GM21723 (cell line): ENCODE results near the gene DMBX1.

ENCODE experiments used
- ATAC-seq: cut with Tn5 transposase; IDR thresholded peaks from one replicate; pipeline ENCODE4 v1.9.1; 2021; ENCODE audit warnings: mild to moderate bottlenecking, moderate library complexity; ENCODE audit not compliant: unreplicated experiment

DMBX1 gene

DNA sequence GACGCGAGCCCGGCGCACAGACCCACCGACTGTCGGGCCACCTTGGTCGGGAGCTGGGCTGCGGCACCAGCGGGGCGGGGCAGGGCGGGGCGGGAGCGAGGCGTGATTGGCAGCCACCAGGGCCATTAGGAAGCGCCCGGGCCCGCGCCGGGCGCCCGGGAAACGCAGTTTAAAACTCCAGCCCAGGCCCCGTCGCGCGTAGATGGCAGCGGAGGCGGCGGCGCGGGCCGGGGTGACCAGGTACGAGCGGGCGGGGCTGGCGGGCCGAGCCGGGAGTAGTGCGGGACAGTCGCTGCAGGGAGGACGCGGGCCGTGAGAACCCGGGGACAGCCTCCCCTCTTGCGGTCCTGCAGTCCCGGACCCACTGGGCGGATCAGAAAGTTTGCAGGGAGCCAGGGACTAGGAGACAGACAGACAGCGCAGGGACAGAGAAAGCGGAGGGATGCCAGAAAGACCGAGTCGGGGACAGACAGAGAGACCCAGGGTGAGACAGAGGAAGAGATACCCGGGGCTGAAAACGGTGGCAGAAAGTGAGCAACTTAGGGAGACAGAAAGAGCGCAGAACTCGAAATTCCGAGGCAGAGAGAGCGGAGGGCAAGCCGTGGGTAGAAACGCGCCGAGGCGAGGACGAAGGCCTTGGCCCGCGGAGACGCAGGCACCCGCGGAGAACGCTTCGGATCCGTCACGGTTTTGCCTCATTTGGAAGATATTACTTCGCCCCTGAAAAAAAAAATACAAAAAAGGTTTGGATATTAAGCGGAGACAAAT lies at the start of gene DMBX1:
TSS of gene DMBX1 (plus strand) at position 199 of the 768 bp plus-strand sequence. CDS start 17,175 bp downstream, outside the sequence.
- no peak for ATAC-seq

DNA sequence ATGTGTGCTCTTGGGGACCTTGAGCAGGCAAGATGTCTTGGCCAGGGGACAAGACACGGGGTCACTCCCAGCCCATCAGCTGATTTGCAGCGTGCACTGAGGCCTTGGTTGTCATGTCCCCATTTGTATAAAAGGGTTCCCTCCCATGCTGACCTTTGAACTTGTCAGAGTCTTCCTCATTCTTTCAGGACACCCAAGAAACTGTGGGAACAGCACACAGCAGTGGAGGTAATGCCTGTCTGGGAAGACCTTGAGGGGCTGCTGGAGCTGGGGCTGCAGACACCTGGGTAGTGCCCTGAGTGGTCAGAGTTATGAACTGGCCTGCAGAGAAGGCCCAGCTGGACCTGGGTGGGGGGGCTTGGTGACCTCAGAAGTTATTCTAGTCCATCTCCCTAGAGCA lies 49.2 kb upstream of the DMBX1 start:
- ATAC-seq, result no peak

DNA sequence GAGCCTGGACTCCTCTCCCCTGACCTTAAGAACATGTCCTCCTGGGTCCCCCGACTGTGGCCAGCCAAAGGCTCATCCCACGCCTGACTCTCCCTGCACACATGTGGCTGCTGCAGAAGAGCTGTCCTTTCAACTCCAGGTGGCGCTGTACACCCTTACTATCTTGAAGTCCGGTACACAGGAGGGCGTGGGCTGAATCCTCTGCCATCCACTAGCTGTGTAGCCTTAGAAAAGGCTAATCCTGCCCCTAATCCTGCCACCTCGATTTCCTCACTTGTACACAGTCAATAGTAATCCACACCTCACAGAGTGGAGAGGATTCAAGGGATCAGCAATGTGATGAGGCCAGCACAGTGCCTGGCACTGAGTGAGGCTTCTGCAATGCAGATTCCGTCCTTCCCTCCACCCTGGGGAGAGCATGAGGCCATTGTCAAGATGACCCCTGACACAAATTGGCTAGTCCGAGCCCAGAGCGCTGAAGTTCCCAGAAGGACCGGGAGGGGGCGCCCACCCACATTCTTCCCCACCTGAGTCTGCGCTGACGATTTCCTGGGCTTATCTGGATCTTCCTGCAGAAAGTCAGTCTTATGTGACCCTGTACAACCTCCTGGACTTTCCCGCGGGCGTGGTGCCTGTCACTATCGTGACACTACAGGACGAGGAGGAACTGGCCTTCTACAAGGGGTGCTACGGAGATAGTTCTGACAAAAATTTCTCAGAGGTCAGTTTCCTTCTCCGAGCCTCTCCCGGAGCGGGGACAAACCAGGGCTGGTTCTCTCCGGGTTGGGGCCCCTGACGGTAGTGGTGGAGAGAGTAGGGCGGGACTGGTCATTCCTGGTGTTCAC lies 47.1 kb upstream of the DMBX1 start:
- ATAC-seq, result peak; percentile 71

DNA sequence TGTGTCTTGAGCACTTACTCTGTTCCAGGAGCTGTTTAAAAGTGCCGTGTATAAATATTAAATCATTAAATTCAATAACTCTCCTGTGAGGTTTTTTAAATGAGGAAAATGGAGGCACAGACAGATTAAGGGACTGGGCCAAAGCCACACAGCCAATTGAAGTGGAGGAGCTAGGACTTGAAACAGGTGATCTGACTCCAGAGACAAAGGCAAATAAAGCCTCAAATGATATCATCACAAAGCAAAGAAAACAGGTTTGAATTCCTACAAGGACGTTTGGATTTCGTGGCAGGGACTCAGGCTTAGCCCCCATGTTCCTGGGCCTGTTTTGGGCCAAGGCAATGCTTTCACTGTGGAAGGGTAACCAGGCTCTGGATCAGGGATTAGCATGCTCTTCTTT lies 45.2 kb upstream of the DMBX1 start:
- ATAC-seq, result no peak

DNA sequence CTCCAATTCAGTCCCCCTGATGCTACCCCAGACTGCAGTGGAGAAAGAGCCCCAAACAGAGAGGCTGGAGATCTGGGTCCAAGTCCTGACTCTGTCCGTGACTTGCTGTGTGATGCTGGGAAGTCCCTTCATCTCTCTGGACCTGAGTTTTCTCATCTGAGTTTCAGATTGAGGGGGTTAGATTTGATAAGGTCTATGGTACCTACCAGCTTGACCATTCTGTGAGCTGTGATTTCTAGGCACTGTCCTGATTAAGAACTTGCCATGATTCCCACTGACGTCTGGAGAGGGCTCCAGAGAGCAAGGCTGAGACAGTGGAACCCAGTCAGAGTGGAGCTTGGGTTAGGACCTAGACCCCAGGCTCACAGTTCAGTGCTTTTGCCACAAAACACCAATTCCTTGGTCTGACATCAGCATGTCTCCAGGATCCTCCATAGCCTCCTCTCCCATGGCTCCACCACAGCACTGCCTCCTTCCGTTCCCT lies 43.8 kb upstream of the DMBX1 start:
- ATAC-seq, result no peak

DNA sequence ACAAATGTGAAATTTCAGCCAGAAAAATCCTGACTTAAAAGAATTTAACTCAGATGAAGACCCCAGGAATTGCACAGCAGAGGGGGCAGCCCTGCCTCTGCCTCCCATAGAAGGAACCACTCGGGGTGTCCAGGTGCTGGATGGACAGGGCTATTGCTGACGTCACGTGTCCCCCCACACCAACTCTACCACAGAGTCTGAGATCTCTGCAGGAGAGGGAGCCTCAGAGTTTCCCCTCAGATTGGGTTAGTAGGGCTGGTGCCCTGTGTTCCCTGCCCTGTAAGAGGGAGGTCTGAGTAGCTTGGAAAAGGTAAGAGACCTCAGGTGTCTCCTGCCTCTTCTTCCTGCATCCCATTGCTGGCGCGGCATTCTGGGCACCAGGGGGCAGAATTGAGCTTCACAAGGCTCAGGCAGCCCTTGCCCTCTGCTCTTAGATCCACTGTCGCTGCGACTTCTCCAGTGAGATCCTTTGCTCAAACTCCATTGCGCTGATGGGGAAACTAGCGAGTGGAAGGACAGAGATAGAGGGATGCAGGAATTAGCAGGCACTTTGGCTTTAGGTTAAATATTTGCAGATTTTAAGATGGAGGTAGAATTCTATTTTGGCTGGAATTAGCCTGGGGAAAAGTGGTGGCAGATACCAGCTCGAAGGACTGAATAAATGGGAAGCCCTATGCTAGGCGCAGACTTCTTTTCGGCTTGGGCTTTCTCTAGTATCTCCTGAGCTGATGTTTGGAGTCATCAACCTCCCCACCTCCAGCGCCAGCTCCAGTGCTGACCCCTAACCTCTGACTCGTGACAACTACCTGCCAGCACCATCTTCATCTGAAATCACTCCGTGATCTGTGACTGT lies 42.8 kb upstream of the DMBX1 start:
- ATAC-seq, result no peak

DNA sequence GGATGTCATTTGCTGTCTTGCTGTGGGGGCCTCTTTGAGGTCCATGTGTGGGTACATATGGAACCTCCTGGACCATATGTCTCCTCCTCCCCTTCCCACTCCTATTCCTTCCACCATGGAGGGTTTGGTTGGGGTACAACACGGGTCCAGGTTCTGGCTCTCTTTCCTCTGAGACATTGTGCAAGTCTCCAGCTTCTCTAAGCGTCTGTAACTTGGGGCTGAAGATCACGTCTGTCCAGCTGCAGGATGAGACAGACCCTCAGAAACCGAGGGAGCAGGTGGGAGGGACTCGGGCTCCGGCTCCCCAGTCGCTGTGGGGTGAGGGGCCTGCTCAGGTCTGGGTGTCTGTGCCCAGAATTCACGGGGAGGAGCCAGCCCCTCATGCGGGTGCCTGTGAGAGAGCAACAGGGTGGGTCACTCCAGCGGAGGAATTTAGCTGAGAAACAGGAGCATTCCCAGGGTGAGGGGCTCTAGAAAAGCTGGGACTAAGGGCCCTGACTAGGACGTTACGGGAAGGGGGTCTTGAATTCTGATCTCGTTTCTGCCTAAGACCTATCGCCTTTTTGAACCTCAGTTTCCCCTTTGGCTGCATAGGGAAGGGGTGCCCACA lies 42.0 kb upstream of the DMBX1 start:
- ATAC-seq, result no peak

DNA sequence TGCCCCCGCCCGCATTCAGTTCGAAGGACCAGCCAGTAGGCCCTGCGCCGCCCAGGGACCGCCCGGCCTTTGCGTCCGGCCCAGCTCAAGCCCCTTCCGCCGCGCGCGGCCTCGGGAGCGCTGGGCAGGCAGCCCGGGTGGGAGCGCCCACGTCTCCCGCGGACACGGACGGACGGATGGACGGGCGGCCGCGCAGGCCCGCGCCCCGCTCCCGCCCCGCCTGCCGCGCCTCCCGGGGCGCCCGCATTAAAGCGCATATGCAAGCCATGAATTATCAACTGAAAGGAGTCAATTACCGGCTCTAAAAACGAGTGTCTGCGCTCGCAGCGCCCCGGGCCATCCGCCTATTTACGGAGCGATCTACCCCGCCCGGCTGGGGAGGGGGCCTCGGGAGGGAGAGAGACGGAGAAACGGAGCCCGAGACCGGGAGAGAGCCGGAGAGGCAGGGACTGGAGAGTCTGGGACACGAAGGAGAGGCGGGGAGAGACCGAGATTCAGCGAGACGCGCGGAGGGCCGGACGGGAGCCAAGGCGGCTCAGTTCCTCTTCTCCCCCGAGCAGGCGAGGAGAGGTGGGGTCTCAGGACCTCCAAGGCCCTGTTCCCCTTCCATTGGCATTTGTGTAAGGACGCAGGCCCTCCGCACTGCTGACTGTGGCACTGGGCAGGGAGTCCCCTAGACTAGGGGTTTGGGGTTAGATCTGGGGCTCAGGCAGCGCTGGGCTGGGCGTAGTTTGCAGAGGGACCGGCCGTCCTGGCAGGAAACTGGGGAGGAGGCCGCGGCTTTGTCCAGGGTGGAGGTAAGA lies 41.3 kb upstream of the DMBX1 start:
- no peak for ATAC-seq

DNA sequence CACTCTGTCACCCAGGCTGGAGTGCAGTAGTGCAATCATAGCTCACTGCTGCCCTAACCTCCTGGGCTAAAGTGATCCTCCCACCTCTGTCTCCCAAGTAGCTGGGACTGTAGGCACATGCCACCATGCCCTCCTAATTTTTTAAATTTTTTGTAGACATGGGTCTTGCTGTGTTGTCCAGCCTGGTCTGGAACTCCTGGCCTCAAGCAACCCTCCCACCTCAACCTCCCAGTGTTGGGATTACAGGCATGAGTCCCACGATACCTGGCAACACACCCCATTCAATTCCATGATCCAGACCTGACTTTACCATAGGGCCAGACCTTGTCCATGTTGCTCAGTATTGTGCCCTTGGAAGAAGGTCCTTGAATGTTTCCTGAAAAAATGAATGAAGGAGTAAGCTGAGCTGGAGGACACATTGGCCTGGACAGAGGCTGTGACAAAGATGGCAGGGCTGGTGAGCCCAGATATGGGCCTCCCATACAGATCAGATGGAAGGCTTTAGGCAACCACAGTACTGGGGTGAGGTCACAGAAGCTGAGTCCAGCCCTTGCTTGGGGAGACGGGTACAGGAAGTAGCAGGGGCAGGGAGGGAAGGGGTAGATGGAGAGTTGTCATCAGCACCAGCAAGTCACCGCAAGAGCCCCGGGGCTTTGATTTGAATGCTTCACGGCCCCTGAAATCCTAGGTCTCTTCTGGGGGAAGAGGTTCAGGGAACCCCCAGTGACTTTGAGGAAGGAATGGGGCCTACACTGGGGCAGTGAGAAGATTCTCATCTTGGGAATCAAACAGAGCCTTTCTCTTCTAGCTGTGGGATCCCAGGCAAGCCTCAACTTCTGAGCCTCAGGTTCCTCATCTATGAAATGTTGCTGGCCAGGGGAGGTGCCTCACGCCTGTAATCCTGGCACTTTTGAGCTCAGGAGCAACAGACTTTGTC lies 40.1 kb upstream of the DMBX1 start:
- ATAC-seq, result no peak

DNA sequence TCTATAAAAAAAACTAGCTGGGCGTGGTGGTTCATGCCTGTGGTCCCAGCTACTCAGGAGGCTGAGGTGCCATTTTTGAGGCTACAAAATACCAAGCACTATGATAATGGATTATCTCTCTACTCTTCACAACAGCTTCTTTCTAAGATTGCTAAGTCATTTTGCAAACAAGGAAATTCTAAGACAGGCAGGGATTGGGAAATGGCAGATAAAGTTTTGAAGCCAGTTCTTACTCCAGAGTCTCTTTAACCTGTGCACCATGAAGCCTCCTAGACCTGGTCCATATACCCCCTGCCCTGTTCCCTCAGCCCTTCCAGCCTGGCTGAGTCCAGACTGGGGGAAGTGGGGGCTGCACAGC lies 39.5 kb upstream of the DMBX1 start:
- ATAC-seq, result no peak

DNA sequence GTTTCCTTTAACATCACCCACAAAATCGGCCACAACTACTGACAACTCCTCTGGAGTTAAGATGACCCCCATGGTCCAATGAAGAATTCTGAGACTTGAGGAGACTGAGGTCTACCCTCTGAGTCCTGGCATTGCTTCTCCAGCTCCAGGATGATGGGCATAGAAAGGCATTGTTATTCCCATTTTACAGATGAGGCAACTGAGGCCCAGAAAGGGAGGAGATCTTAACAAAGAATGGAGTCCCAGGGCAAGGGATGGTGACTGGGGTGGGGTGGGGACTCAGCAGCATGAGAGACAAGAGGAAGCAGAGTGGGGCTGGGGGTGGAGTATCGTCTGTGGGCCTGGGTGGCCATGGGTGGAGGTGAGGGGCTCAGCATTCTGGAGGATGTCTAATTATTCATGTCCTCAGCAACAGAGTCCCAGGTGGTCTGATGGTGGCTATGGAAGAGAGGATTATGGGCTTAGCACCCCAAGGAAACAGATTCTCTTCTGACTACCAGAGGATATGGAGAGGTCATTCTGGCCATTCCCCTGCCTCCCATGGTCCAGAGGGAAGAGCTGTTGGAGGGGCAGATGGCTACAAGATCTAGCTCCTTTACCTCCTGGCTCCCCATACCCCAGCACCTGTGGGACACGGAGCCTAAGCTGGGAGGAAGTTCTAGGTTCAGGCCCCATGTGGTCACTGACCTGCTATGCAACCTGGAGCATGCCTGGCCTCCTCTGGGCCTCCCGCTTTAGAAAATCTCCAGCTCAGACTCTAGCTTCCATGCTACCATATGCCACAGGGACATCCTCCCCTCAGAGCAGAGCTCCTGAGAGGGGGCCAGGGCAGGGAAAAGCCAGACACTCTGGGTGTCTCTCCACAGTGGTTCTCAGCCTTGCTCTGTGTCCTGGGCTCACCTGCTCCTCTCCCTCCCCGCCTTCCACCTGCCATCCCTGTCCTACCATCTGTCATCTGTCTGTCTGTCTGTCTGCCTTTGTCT lies 37.4 kb upstream of the DMBX1 start:
- ATAC-seq, result no peak

DNA sequence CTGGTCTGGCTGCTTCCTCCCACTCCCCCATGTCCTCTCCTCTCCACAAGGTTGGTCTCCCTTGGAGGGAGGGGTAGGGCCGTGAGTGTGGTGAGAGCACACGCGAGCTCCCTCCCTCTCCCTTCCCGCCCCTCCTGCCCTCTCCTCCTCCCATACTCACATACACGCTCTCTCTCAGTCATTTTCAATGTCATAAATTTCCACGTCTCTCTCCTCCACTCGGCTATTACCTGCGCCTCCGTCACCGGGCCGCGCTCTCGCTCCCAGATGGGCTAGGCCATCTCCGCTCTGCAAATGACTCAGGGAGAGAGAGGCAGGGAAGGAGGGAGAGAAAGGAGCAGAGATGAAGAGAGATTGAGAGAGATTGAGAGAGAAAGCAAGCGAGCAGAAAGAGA lies 36.7 kb upstream of the DMBX1 start:
- ATAC-seq, result no peak

DNA sequence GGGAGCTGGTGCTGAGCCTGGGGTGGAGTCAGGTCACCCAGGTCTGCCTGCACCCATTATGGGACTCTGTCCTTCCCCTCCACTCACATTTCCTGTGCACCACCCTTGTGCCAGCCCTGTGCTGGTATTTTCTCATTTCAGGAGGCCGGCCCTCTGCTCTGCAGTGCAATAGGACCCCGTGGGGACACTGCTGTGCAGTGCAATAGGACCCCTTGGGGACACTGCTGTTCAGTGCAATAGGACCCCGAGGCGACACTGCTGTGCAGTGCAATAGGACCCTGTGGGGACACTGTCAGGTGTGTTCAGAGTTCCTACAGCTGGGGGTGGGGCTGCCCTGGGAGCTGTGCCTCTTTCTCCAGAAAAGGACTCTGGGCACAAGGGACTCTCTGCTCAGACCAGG lies 36.2 kb upstream of the DMBX1 start:
- ATAC-seq, result no peak

DNA sequence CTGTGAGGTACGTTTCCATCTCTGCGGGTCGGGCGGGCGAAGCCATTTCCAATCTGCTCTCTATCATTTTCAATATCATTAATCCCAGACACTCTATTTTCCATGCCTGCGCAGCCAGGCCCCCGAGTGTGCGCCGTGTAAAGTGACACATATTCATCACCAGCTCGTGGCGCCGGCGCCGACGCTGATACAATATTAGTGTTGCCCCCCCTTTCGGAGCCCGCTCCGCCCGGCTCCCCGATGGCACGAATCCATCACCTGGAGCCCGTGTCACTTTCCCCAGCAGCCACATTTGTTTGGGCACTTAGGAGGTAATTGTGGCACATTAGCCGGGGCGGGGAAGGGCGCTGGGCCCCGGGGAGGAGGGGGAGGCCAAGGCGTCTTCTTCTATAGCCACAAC lies 33.7 kb upstream of the DMBX1 start:
- ATAC-seq, result no peak

DNA sequence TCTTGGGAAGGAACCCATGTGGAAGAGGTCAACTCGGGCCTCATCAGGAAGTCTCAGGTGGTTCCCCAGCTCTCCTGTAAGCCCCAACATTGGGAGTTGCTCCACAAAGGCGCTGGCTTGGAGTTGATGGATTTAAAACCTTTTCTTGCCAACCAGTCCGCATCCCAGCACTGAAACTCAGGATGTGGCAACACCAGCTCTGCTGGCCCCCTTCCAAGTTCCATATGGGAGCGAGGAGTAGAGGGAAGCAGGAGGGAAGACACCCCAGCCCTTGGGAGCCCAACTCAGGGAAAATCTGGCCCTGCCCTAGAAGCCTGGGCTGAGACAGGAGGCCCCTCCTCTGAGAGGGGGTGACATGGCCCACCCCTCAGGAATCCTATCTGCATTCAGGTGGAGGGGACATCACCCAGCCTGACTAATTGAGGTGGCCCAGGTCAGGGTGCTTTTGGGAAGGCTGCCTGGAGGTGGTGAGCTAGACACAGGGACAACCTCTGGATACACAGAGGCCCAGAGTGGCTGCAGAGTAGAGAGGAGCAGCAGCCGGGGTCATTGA lies 33.1 kb upstream of the DMBX1 start:
- no peak for ATAC-seq

DNA sequence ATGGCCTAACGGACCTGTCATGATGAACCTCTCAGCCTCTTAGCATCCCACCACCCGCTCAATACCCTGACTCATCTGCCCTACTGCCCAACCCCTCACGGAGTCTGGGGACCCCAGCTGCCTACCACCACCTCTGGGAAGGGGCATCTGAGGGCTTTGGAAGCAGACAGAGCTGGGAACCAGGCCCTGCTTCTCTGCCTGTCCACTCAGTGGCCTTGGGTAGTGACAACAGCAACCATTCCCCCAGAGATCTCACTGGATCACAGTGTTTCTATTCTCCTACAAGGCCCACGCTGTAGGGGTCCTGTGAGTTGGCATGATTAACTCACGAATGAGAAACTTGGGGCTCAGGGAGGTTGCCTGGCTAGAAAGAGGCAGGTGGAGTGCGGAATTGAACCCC lies 32.5 kb upstream of the DMBX1 start:
- no peak for ATAC-seq

DNA sequence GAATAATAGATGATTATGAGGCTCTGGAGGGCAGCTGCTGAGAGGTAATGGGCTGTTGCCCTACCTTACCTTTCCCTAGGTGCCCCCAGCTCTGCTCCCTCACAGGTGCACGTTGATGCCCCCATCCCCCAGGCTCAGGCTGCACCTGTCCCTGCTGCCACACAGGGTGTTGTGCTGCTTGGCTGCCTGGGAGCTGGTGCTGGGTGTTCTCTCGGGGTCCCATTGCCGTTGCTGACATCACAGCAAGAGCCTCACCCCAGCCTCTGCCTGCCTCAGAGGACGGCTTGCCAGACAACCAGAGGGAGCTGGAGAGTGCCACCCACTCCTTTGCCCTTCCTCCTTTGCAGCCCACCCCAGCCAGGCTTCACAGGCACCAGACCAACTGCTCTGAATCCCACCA lies 31.4 kb upstream of the DMBX1 start:
- no peak for ATAC-seq
